Measurements from ENCODE around the gene ANXA2.
"Not testable (repeated sequence)": the region's sequence is repeated elsewhere in the genome, so short reads cannot be mapped to it uniquely, and the experiment has no call there.

The ANXA2 gene

GRCh38 chr15:60338810-60339209, 59.0 kb downstream of the ANXA2 start:
- no peak for DNase-seq

- DNase-seq, result no peak
Measured at GRCh38 chr15:60337076-60337475, 60.7 kb downstream of the ANXA2 start.

- not testable (repeated sequence) for DNase-seq
Measured at GRCh38 chr15:60335296-60335695, 62.5 kb downstream of the ANXA2 start.

- DNase-seq, result peak; percentile 68
Measured at GRCh38 chr15:60328852-60329443, 68.8 kb downstream of the ANXA2 start.

GRCh38 chr15:60326824-60327654, 70.7 kb downstream of the ANXA2 start:
- DNase-seq, result no peak

GRCh38 chr15:60326343-60326742, 71.4 kb downstream of the ANXA2 start:
- DNase-seq, result no peak

GRCh38 chr15:60325905-60326304, 71.9 kb downstream of the ANXA2 start:
- DNase-seq, result no peak

- no peak for DNase-seq
Measured at GRCh38 chr15:60324706-60325438, 72.9 kb downstream of the ANXA2 start.

GRCh38 chr15:60323322-60323721, 74.5 kb downstream of the ANXA2 start:
- DNase-seq, result no peak

- DNase-seq, result no peak
Measured at GRCh38 chr15:60320365-60320764, 77.4 kb downstream of the ANXA2 start.

- DNase-seq, result no peak
Measured at GRCh38 chr15:60318216-60318867, 79.4 kb downstream of the ANXA2 start.

- no peak for DNase-seq
Measured at GRCh38 chr15:60316961-60317360, 80.8 kb downstream of the ANXA2 start.

- no peak for DNase-seq
Measured at GRCh38 chr15:60315878-60316277, 81.9 kb downstream of the ANXA2 start.

GRCh38 chr15:60313906-60314305, 83.9 kb downstream of the ANXA2 start:
- no peak for DNase-seq

GRCh38 chr15:60307034-60307433, 90.8 kb downstream of the ANXA2 start:
- no peak for DNase-seq

GRCh38 chr15:60301024-60301423, 96.8 kb downstream of the ANXA2 start:
- DNase-seq, result no peak

GRCh38 chr15:60299452-60300047, 98.2 kb downstream of the ANXA2 start:
- no peak for DNase-seq
